HEK293 (cell line): ENCODE results near the gene PCDH9.

Experiments used
- CTCF ChIA-PET: fragments of 350-600 bp; formaldehyde crosslinking; extraction: SDS; loops from one replicate; lab custom pipeline; 2021; ENCODE audit warnings: antibody characterized with exemption; lab: Yijun Ruan, JAX
- POLR2A ChIA-PET: fragments of 300-600 bp; formaldehyde crosslinking; extraction: SDS; loops from one replicate; lab custom pipeline; 2020; ENCODE audit warnings: antibody characterized with exemption, inconsistent platforms; lab: Yijun Ruan, JAX
- H3K27ac ChIP-seq: fragments of 200-500 bp; sonication (Bioruptor generic); 2 replicates; pipeline ENCODE4 v1.5.1; 2014; ENCODE audit warnings: low read depth, low read length, control low read depth, inconsistent platforms; ENCODE audit errors: extremely low read depth
- H3K36me3 ChIP-seq, 2 experiments: fragments of 200-500 bp in 1 of 2; sonication (Bioruptor generic) in 1 of 2; 1 replicate in 1 of 2; 2 replicates in 1 of 2; pipeline ENCODE4 v1.5.1; 2014 to 2017; ENCODE audit warnings: inconsistent platforms in 2 of 2, low read length in 2 of 2; ENCODE audit not compliant: control insufficient read depth in 2 of 2, insufficient read depth in 1 of 2
- H3K4me1 ChIP-seq: fragments of 200-500 bp; sonication (Bioruptor generic); 2 replicates; pipeline ENCODE4 v1.5.1; 2014; ENCODE audit warnings: mild to moderate bottlenecking, low read length, inconsistent platforms; ENCODE audit not compliant: control insufficient read depth, insufficient read depth
- H3K4me3 ChIP-seq: 2 replicates; pipeline ENCODE4 v1.5.1; 2011; ENCODE audit warnings: low read depth, mild to moderate bottlenecking, control low read depth, low read length, moderate library complexity
- H3K9me3 ChIP-seq: fragments of 200-500 bp; sonication (Bioruptor generic); 2 replicates; pipeline ENCODE4 v1.5.1; 2014; ENCODE audit warnings: low read depth, low read length, inconsistent platforms; ENCODE audit not compliant: control insufficient read depth, insufficient read depth
- HOXD13 ChIP-seq: sonication (generic); formaldehyde crosslinking; IDR thresholded peaks from 2 replicates; pipeline ENCODE4 v1.8.0; 2022; ENCODE audit warnings: missing genetic modification reagents, borderline replicate concordance
- MEIS1 ChIP-seq: sonication (generic); formaldehyde crosslinking; IDR thresholded peaks from 2 replicates; pipeline ENCODE4 v1.8.1; 2022; ENCODE audit warnings: missing genetic modification reagents, mild to moderate bottlenecking, borderline replicate concordance
- ZFHX2 ChIP-seq: fragments of 450-650 bp; formaldehyde crosslinking; conservative IDR thresholded peaks from 2 replicates; pipeline ENCODE4 v1.5.1; 2016; ENCODE audit warnings: missing biosample characterization, missing genetic modification characterization
- ZNF138 ChIP-seq: fragments of 450-650 bp; formaldehyde crosslinking; IDR thresholded peaks from 2 replicates; pipeline ENCODE4 v1.5.1; 2016; ENCODE audit warnings: missing biosample characterization, missing genetic modification characterization, borderline replicate concordance
- ZNF174 ChIP-seq: fragments of 450-650 bp; formaldehyde crosslinking; IDR thresholded peaks from 2 replicates; pipeline ENCODE4 v1.5.0; 2017; ENCODE audit warnings: missing biosample characterization, mild to moderate bottlenecking, missing genetic modification characterization
- ZNF292 ChIP-seq: fragments of 450-650 bp; formaldehyde crosslinking; IDR thresholded peaks from 2 replicates; pipeline ENCODE4 v1.5.1; 2016; ENCODE audit warnings: low read depth, missing biosample characterization, missing genetic modification characterization, borderline replicate concordance
- ZNF335 ChIP-seq: fragments of 450-650 bp; formaldehyde crosslinking; conservative IDR thresholded peaks from 2 replicates; pipeline ENCODE4 v1.5.1; 2016; ENCODE audit warnings: missing biosample characterization, missing genetic modification characterization
- ZNF350 ChIP-seq: fragments of 450-650 bp; formaldehyde crosslinking; IDR thresholded peaks from 2 replicates; pipeline ENCODE4 v1.5.0; 2017; ENCODE audit warnings: missing biosample characterization, mild to moderate bottlenecking, missing genetic modification characterization
- ZNF670 ChIP-seq: fragments of 450-650 bp; formaldehyde crosslinking; IDR thresholded peaks from 2 replicates; pipeline ENCODE4 v1.5.1; 2016; ENCODE audit warnings: missing biosample characterization, missing genetic modification characterization, low read depth
- ZNF768 ChIP-seq: fragments of 450-650 bp; formaldehyde crosslinking; IDR thresholded peaks from 2 replicates; pipeline ENCODE4 v1.5.1; 2018; ENCODE audit warnings: missing biosample characterization, mild to moderate bottlenecking, missing genetic modification characterization
- ZSCAN16 ChIP-seq: fragments of 450-650 bp; formaldehyde crosslinking; IDR thresholded peaks from 2 replicates; pipeline ENCODE4 v1.5.1; 2016; ENCODE audit warnings: missing biosample characterization, missing genetic modification characterization
- TF ChIP-seq, protein P1 (sequence below): fragments of 450-650 bp; formaldehyde crosslinking; IDR thresholded peaks from 2 replicates; pipeline ENCODE4 v1.5.1; 2016; ENCODE audit warnings: missing biosample characterization, missing genetic modification characterization
- TF ChIP-seq, protein P2 (sequence below): fragments of 450-650 bp; formaldehyde crosslinking; IDR thresholded peaks from 2 replicates; pipeline ENCODE4 v1.5.1; 2016; ENCODE audit warnings: missing biosample characterization, missing genetic modification characterization
- TF ChIP-seq, protein P3 (sequence below): fragments of 450-650 bp; formaldehyde crosslinking; IDR thresholded peaks from 2 replicates; pipeline ENCODE4 v1.5.1; 2017; ENCODE audit warnings: missing biosample characterization, missing genetic modification characterization
- TF ChIP-seq, protein P4 (sequence below): fragments of 450-650 bp; formaldehyde crosslinking; IDR thresholded peaks from 2 replicates; pipeline ENCODE4 v1.5.0; 2017; ENCODE audit warnings: missing biosample characterization, missing genetic modification characterization, borderline replicate concordance
- TF ChIP-seq, protein P5 (sequence below): fragments of 450-650 bp; formaldehyde crosslinking; IDR thresholded peaks from 2 replicates; pipeline ENCODE4 v1.5.1; 2016; ENCODE audit warnings: missing biosample characterization, missing genetic modification characterization

Gene PCDH9

DNA sequence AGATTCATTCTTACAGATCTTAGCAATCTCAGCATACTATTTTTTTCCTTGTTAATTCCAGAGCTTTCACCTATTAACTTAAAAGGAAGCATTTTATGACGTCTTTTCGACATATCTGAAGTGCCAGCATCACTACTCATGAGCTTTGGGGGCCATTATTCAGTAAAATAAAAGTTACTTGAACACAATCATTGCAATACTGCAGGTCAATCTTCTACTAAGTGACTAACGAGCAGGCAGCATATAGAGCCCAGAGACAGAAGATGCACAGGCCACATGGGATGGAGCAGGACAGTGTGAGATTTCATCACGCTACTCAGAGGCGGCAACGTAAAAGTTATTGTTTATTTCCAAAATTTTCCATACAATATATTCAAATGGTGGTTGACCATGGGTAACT lies 382.6 kb downstream of the PCDH9 start (continued):
- TF ChIP-seq, protein P1, sequence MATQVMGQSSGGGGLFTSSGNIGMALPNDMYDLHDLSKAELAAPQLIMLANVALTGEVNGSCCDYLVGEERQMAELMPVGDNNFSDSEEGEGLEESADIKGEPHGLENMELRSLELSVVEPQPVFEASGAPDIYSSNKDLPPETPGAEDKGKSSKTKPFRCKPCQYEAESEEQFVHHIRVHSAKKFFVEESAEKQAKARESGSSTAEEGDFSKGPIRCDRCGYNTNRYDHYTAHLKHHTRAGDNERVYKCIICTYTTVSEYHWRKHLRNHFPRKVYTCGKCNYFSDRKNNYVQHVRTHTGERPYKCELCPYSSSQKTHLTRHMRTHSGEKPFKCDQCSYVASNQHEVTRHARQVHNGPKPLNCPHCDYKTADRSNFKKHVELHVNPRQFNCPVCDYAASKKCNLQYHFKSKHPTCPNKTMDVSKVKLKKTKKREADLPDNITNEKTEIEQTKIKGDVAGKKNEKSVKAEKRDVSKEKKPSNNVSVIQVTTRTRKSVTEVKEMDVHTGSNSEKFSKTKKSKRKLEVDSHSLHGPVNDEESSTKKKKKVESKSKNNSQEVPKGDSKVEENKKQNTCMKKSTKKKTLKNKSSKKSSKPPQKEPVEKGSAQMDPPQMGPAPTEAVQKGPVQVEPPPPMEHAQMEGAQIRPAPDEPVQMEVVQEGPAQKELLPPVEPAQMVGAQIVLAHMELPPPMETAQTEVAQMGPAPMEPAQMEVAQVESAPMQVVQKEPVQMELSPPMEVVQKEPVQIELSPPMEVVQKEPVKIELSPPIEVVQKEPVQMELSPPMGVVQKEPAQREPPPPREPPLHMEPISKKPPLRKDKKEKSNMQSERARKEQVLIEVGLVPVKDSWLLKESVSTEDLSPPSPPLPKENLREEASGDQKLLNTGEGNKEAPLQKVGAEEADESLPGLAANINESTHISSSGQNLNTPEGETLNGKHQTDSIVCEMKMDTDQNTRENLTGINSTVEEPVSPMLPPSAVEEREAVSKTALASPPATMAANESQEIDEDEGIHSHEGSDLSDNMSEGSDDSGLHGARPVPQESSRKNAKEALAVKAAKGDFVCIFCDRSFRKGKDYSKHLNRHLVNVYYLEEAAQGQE (tag by site-specific recombination): no peak
- TF ChIP-seq ZNF768 (tag by site-specific recombination): no peak
- TF ChIP-seq, protein P2, sequence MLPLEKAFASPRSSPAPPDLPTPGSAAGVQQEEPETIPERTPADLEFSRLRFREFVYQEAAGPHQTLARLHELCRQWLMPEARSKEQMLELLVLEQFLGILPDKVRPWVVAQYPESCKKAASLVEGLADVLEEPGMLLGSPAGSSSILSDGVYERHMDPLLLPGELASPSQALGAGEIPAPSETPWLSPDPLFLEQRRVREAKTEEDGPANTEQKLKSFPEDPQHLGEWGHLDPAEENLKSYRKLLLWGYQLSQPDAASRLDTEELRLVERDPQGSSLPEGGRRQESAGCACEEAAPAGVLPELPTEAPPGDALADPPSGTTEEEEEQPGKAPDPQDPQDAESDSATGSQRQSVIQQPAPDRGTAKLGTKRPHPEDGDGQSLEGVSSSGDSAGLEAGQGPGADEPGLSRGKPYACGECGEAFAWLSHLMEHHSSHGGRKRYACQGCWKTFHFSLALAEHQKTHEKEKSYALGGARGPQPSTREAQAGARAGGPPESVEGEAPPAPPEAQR: no peak
- TF ChIP-seq, protein P3, sequence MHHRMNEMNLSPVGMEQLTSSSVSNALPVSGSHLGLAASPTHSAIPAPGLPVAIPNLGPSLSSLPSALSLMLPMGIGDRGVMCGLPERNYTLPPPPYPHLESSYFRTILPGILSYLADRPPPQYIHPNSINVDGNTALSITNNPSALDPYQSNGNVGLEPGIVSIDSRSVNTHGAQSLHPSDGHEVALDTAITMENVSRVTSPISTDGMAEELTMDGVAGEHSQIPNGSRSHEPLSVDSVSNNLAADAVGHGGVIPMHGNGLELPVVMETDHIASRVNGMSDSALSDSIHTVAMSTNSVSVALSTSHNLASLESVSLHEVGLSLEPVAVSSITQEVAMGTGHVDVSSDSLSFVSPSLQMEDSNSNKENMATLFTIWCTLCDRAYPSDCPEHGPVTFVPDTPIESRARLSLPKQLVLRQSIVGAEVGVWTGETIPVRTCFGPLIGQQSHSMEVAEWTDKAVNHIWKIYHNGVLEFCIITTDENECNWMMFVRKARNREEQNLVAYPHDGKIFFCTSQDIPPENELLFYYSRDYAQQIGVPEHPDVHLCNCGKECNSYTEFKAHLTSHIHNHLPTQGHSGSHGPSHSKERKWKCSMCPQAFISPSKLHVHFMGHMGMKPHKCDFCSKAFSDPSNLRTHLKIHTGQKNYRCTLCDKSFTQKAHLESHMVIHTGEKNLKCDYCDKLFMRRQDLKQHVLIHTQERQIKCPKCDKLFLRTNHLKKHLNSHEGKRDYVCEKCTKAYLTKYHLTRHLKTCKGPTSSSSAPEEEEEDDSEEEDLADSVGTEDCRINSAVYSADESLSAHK (tag by site-specific recombination): no peak
- TF ChIP-seq, protein P4, sequence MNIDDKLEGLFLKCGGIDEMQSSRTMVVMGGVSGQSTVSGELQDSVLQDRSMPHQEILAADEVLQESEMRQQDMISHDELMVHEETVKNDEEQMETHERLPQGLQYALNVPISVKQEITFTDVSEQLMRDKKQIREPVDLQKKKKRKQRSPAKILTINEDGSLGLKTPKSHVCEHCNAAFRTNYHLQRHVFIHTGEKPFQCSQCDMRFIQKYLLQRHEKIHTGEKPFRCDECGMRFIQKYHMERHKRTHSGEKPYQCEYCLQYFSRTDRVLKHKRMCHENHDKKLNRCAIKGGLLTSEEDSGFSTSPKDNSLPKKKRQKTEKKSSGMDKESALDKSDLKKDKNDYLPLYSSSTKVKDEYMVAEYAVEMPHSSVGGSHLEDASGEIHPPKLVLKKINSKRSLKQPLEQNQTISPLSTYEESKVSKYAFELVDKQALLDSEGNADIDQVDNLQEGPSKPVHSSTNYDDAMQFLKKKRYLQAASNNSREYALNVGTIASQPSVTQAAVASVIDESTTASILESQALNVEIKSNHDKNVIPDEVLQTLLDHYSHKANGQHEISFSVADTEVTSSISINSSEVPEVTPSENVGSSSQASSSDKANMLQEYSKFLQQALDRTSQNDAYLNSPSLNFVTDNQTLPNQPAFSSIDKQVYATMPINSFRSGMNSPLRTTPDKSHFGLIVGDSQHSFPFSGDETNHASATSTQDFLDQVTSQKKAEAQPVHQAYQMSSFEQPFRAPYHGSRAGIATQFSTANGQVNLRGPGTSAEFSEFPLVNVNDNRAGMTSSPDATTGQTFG (tag by site-specific recombination): no peak
- no peak for TF ChIP-seq ZSCAN16 (tag by site-specific recombination)
- no peak for TF ChIP-seq HOXD13
- TF ChIP-seq ZNF350 (tag by site-specific recombination): no peak

DNA sequence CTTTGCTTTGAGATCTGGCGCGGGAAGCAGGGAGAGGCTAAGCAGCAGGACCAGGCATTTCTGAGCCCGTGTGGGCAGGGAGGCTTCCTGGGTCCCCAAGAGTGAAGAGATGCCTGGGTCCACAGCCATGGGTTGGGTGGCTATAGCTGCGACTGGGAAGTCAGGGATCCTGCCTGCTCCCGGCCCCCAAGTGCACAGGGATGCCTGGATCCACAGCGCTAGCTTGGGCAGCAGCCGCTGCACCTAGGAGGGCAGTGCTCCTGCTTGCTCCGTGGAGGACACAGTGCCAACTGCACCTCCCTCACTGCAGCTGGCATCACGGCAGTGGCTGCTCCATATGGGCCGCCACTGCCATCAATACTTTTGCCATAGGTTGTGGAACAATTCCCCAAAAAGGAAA lies 384.7 kb downstream of the PCDH9 start:
- TF ChIP-seq, protein P5, sequence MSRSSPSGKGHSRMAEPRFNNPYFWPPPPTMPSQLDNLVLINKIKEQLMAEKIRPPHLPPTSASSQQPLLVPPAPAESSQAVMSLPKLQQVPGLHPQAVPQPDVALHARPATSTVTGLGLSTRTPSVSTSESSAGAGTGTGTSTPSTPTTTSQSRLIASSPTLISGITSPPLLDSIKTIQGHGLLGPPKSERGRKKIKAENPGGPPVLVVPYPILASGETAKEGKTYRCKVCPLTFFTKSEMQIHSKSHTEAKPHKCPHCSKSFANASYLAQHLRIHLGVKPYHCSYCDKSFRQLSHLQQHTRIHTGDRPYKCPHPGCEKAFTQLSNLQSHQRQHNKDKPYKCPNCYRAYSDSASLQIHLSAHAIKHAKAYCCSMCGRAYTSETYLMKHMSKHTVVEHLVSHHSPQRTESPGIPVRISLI (tag by site-specific recombination): no peak
- TF ChIP-seq ZNF174 (tag by site-specific recombination): no peak
- TF ChIP-seq MEIS1 (CRISPR knock-in tag): no peak
- no peak for TF ChIP-seq ZNF292 (tag by site-specific recombination)
- no peak for TF ChIP-seq ZNF335
- no peak for TF ChIP-seq ZNF138
- no peak for TF ChIP-seq ZFHX2
- TF ChIP-seq ZNF670: no peak
- H3K36me3 ChIP-seq: no peaks in the 10 kb centered on the region
- H3K4me1 ChIP-seq: no peaks in the 10 kb centered on the region
- H3K9me3 ChIP-seq: no peaks in the 10 kb centered on the region
- no peak overlapping the region for H3K27ac ChIP-seq
- ChIA-PET POLR2A (no interaction called here), CTCF (no interaction called here)
- no peak overlapping the region for H3K4me3 ChIP-seq
